ENCODE data around the gene CCNG1.

The CCNG1 gene

GRCh38 chr5:163489745-163490075, 52.3 kb downstream of the CCNG1 start:
- no peak for DNase-seq (ENCODE audit: low read depth)
